NCI-H1092 (cell line): ENCODE measurements around the gene PFN2.
"Not testable (repeated sequence)": the region's sequence is repeated elsewhere in the genome, so short reads cannot be mapped to it uniquely, and the experiment has no call there.

ENCODE experiments used
- DNase-seq: peaks from one replicate; lab custom pipeline; 2025; lab: John Stamatoyannopoulos, UW

The PFN2 gene, protein sequence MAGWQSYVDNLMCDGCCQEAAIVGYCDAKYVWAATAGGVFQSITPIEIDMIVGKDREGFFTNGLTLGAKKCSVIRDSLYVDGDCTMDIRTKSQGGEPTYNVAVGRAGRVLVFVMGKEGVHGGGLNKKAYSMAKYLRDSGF

DNA sequence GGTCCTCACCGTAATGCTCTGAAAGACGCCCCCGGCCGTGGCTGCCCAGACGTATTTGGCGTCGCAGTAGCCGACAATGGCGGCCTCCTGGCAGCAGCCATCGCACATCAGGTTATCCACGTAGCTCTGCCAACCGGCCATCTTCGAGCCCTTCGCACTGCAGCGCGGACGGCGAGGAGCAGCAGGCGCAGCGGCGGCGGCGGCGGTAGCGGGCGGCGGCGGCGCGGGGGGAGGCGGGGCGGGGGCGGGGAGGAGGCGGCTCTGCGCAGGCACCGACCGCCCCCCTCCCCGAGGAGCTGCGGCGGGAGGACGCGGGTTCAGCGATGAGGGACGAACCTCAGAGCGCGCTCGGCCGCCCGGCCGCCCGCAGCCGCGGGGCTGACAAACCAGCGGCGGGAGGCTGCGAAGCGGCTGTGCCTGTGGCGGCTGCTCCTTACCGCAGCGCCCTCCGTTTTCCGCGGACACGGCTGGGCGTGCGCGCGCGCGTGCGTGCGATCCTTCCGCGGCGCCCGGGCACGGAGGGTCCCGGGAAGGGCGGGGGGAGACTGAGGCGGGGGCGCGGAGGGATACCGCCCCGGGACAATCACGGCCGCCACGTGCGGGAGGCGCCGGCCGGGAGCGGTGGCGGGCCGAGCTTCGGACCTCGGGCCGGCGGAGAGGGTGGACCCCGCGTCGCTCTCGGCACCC, at the start of gene PFN2:
PFN2 (minus strand) TSS at position 180 of the 687 bp plus-strand sequence; CDS start at position 141, 39 bp downstream.
- peak; percentile 76 for DNase-seq

DNA sequence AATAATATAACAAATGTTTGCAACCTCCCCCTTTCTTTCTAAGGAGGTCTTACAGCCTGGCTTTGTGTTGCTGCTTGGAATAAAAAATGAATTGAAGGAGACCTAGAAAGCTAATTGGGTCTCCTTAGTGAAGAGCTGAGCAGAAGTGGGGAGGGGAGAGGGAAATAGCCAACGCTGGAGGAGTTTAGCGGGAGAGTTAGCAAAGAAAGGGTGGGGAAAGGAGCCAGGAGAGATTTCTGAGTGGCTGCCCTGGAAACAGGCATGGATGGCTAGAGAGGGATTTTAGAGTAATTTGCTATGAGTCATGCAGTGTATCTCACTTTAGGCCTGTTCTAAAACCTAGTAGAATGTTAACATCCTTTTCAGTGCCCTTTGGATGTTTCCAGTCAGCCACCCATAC, 45.2 kb upstream of the PFN2 start:
- DNase-seq = no peak

DNA sequence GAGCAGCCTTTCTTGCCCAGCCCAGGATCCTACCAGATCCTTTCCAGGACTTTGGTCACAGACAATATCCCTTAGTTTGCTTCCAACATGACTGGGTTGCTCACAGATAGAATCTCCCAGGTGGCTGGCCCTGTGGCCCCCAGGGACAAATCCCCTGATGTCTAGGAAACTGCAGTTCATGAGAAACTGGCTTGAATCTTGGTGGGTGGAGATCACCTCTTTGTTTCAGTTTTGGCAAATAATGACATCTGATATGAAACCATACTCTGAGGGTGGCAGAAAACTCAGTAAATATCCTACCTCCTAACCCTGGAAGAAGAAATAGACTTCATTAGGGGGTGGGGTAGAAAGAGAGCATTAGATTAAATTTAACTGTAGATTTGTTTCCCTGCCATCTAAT, 44.1 kb upstream of the PFN2 start:
- no peak for DNase-seq

DNA sequence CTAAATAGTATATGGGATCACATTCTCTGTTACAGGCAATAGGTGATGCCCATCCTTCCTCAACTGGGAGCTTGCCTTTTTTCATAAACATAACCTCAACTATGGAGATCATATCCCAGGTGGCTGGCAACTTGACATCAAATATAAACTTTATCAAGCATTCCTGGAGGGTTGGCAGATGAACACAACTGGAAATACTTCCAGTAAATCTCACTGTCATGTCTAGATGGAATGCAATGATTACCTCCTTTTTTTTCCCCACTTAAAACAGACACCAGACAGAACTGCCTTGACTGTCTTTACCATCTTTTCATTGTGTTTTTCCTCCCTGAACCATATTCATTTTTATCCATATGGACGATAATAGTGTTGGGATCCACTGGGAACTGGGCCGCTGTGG, 43.1 kb upstream of the PFN2 start:
- no peak for DNase-seq

DNA sequence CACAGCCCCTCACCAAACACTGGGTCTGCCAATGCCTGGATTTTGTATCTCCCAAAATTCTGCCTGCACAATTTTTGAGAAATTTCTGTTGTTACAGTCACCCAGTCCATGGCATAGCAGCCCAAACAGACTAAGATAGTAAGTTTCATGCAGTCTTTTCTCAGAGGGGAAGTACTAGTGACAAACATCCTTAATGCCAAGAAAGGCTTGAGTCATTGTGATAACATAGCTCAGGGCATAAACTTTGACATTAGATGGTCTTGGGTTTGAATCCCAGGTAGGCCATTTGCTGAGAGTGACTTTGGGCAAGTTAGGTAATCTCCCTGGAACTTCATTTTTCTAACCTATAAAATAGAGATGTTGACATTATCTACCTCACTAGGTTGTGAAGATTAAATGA, 36.1 kb upstream of the PFN2 start:
- DNase-seq = no peak

DNA sequence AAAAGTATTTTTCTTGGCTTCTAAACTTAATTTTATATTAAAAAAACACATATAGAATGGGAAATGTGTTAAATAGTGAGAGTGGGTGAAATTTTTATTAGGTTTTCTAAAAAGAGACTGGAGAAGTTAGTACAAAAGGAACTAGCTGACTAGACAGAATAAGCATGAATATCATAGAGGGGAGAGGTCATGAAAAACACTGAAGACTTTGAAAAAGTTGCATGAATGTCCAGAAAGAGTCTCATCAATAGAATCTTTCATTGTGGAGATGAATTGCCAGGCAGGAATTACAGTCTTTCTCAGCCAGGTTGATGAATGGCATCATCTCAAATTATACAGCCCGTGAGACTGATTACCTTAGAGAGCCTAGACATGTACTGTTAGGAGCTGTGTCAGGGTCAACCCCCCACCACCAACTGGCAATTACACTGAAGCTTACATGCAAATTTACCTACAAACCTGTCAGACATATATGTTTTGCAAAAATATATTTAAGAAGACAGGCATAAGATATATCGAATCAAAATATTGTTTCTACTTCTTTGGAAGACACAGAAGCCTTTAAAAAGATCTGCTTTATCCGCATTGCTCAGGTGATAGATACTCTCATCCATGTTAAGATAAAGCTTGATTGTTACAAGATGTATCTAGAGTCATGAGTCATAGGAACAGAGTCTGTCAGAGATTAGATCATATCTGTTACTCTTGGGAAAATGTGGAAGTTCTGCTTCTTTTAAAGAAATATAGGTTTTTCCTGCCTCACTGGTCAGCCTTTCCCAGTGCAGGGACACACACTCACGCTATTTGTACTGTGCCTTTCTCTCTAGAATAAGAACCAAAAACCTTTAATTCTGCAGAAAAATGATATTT, 34.8 kb upstream of the PFN2 start:
- DNase-seq = no peak

DNA sequence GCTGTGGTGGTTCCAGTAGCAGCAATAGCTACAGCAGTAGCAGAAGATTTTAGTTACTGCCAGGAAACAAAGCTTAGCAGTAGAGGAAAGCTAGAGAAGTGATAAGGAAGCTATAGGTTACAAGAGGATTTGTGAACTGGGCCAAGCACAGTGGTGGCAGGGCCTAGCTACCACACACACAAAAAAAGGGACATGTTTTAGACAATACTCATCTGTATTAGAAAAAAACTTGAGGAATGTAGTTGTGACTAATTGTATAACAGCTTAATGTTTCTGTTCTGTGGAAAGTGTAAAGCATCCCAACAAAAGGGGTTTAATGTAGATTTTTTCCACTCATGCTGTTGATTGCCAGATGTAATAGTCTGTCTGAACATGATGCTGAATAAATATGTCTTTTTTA, 29.9 kb upstream of the PFN2 start:
- no peak for DNase-seq

DNA sequence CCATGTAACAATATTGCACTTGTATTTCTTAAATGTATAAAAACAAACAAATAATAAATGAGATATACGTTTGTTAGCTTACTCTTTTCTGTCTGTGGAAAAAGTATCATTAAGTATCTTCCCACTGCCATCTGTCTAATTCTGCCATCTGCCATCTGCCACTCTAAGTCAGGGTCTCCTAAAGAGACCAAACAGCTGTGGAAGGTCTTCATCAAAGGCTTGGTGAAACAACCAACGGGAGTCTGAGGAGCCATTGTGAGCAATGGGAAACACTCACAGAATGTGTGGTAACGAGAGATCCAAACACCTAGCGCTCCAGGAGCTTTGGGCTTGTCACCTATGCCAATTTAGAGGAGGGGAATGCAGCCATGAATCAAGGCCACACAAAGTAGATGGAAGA, 28.7 kb upstream of the PFN2 start:
- no peak for DNase-seq

DNA sequence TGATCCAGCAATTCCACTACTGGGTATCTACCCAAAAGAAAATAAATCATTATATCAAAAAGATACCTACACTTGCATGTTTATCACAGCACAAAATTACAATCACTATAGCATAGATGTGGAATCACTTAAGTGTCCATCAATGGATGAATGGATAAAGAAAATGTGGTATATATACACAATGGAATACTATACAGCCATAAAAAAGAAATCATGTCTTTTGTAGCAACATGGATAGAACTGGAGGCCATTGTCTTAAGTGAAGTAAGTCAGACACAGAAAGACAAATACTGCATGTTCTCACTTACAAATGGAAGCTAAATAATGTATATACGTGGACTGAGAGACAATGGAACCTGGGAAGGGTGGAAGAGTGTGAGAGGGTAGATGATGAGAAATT, 28.3 kb upstream of the PFN2 start:
- no peak for DNase-seq

DNA sequence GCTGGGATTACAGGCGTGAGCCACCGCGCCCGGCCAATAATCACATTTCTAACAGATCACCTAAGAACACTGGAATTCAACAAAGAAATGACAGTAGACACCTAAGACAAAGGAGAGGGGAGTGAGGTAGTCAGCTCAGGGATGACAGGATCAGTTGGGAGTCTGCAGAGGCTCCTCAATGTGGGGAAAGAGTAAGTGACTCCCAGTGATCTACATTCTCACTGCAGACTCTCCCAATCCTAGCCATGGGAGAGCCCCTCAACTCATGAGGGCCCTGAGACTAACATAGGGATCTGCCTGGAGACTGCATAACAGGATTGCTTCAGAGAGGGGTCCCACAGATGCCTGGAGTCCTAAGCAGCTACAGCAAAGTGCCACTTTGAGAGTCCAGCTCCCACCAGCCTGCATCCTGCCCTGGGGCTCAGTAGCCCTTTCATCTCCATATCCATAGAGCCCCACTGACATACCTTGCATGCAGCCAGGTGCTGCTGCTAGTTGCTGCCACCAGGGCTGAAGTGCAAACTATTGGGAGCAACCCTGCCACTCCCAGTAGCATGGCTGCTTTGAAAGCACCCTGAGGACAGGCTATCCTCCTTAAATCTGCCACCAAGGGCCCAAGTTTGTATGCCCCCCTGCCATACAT, 21.8 kb upstream of the PFN2 start:
- DNase-seq = no peak

DNA sequence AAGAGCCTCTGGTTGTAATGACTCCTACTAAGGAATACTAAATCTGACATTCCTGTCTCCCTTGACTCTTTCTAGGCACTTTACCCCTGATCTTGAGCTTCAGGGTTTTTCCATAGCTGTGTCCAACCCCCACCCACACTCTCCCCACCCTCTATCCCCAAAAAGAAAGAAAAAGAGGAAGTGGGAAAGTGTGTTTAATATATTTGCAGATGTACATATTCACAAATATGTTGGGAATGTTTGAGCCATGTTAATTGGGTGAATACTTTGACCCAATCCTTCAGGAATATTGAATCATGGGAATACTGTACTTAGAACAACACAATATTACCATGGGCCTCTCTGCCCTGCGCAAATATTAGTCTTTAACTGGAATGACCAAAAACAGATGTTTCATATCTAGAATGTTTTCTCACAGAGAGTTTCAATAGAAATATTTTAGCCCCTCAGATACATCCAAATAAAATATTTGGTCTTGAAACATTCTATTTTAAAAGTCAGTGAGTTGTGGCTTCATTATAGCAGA, 19.8 kb upstream of the PFN2 start:
- DNase-seq = no peak

DNA sequence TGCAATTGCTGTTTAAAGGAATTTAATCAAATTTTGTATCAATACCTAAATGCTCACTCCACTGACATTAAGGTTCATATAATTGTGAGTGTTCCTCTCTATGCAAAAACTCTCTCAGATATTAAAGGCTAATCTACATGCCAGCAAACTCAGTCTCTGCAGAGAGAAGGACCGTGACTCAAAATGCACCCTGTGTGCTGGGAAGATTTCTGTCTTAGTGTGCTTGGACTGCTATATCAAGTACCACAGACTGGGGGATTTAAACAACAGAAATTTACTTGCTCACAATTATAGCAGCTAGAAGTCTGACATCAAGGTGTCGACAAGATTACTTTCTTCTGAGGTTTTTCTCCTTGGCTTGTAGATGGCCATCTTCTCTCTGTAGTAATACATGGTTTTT, 18.6 kb upstream of the PFN2 start:
- DNase-seq = no peak

DNA sequence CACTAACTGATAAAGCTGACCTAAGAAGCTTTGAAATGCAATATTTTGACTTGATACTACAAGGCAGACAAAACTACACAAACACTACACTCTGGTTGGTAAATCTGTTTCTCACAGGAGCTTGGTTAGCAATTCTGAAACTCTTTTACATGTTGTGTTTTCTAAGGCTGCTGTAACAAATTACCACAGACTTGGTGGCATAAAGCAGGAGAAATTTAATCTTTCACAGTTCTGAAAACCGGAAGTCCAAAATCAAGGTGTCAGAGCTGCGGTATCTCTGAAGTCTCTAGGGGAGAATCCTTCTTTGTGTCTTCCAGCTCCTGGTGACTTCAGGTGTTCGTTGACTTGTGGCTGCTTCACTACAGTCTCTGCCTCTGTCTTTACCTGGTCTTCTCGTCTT, 12.9 kb upstream of the PFN2 start:
- DNase-seq = no peak

DNA sequence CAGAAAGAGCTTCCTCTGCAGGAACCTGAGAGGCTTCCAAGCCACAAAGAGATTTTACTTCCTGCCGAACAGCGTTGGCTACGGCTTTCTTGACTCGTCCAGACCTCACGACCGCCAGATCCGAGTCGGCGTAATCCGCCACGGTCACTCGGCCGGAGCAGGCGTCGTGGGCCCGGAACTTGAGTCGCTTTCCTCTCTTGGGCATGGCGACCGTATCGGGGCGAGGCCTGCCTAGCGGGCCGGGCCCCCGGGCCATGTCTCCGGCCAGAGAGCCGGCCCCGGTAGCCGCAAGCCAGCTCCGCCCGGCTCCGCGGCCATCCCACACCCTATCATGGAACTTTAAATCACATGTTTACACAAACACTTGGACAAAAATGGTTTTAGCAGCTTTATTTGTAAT, 12.4 kb upstream of the PFN2 start:
- not testable (repeated sequence) for DNase-seq

DNA sequence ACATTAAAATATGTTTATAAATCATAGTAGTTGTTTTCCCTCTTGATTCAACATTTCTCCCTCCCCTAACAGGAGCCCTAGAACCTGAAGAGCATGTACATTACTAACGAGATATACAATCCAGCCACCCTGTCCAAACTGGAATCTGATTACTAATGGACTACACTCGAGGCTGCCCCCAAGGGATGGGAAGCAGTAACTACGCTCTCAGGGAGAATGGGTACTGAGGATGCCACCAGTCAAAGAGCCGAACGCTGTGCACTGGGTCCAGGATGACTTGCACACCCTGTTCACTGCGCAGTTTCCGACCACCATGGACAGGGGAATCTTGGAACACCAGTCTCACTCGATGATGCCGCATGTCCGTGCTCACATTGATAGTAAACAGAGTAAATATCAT, 11.3 kb upstream of the PFN2 start:
- not testable (repeated sequence) for DNase-seq

DNA sequence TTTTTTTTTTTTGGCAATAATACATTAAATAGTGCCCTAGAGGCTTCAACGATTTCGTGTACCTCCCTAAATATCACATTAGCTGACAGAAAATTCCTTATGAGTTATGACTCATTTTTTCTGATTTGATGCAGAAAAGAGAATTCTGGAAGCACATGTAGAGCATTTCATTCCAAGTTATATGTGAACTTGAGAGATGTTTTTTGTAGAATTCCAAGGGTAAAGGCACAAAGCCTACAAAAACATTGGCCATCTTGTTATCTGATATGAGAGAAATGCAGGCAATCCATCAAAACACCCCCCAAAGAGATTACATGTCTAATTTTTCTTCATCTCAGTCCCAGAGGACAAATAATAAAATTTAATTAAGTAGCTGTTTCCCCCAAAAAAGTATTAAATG, 6.7 kb upstream of the PFN2 start:
- DNase-seq = no peak

DNA sequence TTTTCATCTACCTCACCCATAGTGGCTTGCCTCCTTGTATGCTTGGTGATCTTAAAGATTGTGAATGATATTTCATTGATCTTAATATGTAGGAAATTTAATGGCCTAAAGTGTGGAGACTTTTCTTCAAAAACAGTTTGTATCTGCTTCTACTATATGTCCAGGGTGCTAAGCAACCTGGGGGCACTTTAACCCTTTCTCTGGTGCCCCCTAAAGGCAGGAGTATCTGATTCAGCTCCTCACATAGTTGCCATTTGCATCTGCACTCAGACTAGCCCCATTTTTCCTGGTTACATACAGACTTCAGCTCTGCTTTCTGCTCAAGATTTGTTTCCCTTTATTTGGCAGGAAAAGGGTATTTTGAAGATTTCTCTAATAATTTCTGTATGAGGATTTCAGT, 5.2 kb upstream of the PFN2 start:
- DNase-seq = no peak

DNA sequence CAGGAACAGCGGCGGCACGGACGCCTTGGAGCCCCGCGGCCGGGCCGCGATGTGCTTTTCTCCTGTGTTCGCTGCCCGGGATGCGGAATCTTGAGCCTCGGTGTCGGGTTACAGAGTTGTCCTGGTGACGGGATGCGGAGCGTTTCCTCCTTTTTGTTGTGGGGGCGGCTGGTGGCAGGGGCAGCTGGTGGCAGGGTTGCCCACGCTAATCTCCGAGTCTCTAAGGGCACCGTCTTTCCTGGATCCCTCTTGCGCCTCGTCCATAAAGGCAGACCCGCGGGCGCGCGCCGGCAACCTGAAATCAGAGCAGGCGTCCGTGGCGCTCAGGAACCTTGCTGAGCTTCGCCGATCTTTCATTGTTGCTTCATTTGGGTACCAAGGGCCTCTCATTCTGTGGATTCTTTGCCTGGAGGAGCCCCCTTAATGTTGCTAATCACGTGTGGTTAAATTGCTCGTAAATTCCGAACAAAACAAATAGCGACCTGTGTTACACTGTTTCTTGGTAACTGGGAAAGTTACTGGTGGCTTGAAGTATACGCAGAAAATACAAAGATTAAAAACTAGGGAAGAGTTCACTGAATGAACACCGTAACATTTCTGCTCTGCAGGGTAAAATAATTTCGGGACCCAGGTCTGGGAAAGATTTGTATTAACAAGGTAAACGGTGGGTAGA, 844 bp upstream of the PFN2 start:
- DNase-seq = peak; percentile 85

DNA sequence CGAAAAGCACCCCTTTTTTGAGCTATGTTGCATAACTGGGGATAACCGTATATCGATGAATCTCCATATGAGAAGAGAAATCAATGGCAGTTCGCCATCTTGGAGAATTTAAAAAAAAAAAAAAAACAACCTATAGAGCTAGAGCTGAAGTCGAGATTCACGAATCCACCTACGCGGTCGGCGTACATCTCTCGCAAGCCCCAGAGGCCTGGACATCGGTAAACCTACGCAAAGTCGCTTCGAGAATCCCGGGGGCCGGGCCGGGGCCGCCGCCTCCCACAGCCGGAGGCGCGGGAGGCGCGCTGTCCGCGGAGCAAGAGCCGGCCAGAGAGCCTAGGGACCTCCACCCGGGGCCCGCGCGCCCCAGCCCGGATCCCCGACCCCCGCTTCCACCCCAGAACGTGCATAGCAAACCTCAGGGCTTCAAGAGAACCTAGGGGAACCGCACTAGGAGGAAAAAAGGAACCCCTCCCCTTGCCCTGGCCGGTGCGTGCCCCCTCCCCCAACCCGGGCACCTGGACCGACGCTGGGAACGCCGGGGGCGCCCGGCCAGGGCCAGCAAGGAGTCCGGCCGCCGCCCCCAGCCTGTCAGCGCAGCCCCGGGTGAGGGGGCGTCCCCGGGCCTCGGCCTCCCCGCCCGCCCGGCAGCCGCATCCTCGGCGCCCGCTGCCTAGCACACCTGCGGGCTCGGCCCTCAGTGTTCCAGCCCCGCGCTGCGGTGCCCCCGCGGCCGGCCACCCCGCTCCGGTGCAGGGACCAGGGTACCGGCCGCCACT, 567 bp downstream of the PFN2 start:
- DNase-seq = peak; percentile 86

DNA sequence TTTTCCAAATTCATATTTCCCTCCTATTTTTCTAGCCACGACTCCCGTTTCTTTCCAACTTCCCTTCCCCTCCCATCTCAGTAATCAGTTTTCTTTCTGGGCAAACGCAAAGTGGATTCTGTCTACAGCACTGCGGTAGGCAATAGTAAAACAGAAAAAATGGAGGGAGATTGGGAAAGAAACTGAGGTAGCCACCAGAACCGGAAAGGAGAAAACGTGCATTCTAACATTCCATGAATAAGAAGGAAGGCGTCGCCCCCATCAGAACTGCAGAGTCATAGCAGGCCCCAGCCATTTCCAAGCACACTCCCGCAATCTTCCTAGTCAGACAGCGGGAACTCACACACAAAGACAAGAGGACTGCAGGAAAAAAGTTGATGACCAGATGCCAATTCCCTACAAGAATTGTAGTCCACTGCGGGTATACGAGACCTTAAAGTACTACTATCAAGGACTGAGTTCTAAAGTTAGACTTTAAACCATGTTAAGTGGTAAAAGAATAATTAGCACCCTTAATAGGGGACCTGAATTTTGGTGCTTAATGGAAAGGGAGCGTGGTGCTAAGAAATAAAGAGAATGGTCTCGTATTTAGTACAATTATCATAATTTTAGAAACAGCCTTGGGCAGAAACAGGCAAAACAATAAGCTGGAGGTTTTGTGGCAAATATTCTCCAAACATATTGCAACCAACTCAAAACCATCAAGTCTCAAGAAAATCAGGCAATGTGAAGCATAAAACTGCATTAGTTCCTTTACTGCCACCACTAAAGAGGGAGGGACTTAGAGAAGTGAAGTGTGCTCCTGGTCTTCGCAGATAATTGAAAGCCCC, 1.4 kb downstream of the PFN2 start:
- DNase-seq = peak; percentile 10
